Ishikawa (cell line): ENCODE measurements around the gene MYH9.

Source experiments
- CEBPB ChIP-seq: IDR thresholded peaks from 2 replicates; pipeline ENCODE4 v1.6.1; 2012
- CREB1 ChIP-seq: IDR thresholded peaks from 2 replicates; pipeline ENCODE4 v1.6.1; 2012; ENCODE audit warnings: low read depth
- EGR1 ChIP-seq: IDR thresholded peaks from 2 replicates; pipeline ENCODE4 v1.6.1; 2012
- EP300 ChIP-seq: IDR thresholded peaks from 2 replicates; pipeline ENCODE4 v1.6.1; 2012; ENCODE audit warnings: borderline replicate concordance
- FOXM1 ChIP-seq: IDR thresholded peaks from 2 replicates; pipeline ENCODE4 v1.6.1; 2012; ENCODE audit warnings: low read depth, borderline replicate concordance
- MAX ChIP-seq: IDR thresholded peaks from 2 replicates; pipeline ENCODE4 v1.6.1; 2012
- NFIC ChIP-seq: IDR thresholded peaks from 2 replicates; pipeline ENCODE4 v1.6.1; 2012
- RAD21 ChIP-seq: IDR thresholded peaks from 2 replicates; pipeline ENCODE4 v1.6.1; 2012; ENCODE audit warnings: low read depth
- TAF1 ChIP-seq: IDR thresholded peaks from 2 replicates; pipeline ENCODE4 v1.6.1; 2012; ENCODE audit warnings: low read depth, mild to moderate bottlenecking
- TCF12 ChIP-seq: IDR thresholded peaks from 2 replicates; pipeline ENCODE4 v1.6.1; 2012; ENCODE audit warnings: low read depth
- TEAD4 ChIP-seq: IDR thresholded peaks from 2 replicates; pipeline ENCODE4 v1.6.1; 2012
- USF1 ChIP-seq: IDR thresholded peaks from 2 replicates; pipeline ENCODE4 v1.6.1; 2012
- YY1 ChIP-seq: IDR thresholded peaks from 2 replicates; pipeline ENCODE4 v1.6.1; 2012; ENCODE audit warnings: low read depth
- ZBTB7A ChIP-seq: IDR thresholded peaks from 2 replicates; pipeline ENCODE4 v1.6.1; 2012; ENCODE audit warnings: low read depth
- TF ChIP-seq, protein P1 (sequence below): IDR thresholded peaks from 2 replicates; pipeline ENCODE4 v1.6.1; 2012; ENCODE audit warnings: low read depth, mild to moderate bottlenecking

MYH9 gene

GRCh38 chr22:36274531-36274930 is 113.2 kb downstream of the MYH9 start:
- no peak for TF ChIP-seq TAF1
- TF ChIP-seq YY1: no peak
- TF ChIP-seq EP300: no peak
- no peak for TF ChIP-seq FOXM1
- no peak for TF ChIP-seq ZBTB7A
- no peak for TF ChIP-seq CEBPB
- TF ChIP-seq USF1: no peak
- TF ChIP-seq RAD21: no peak
- no peak for TF ChIP-seq NFIC
- TF ChIP-seq, protein P1, sequence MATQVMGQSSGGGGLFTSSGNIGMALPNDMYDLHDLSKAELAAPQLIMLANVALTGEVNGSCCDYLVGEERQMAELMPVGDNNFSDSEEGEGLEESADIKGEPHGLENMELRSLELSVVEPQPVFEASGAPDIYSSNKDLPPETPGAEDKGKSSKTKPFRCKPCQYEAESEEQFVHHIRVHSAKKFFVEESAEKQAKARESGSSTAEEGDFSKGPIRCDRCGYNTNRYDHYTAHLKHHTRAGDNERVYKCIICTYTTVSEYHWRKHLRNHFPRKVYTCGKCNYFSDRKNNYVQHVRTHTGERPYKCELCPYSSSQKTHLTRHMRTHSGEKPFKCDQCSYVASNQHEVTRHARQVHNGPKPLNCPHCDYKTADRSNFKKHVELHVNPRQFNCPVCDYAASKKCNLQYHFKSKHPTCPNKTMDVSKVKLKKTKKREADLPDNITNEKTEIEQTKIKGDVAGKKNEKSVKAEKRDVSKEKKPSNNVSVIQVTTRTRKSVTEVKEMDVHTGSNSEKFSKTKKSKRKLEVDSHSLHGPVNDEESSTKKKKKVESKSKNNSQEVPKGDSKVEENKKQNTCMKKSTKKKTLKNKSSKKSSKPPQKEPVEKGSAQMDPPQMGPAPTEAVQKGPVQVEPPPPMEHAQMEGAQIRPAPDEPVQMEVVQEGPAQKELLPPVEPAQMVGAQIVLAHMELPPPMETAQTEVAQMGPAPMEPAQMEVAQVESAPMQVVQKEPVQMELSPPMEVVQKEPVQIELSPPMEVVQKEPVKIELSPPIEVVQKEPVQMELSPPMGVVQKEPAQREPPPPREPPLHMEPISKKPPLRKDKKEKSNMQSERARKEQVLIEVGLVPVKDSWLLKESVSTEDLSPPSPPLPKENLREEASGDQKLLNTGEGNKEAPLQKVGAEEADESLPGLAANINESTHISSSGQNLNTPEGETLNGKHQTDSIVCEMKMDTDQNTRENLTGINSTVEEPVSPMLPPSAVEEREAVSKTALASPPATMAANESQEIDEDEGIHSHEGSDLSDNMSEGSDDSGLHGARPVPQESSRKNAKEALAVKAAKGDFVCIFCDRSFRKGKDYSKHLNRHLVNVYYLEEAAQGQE: no peak
- TF ChIP-seq TCF12: no peak
- TF ChIP-seq EGR1: no peak
- no peak for TF ChIP-seq TEAD4
- no peak for TF ChIP-seq CREB1
- no peak for TF ChIP-seq MAX

DNA sequence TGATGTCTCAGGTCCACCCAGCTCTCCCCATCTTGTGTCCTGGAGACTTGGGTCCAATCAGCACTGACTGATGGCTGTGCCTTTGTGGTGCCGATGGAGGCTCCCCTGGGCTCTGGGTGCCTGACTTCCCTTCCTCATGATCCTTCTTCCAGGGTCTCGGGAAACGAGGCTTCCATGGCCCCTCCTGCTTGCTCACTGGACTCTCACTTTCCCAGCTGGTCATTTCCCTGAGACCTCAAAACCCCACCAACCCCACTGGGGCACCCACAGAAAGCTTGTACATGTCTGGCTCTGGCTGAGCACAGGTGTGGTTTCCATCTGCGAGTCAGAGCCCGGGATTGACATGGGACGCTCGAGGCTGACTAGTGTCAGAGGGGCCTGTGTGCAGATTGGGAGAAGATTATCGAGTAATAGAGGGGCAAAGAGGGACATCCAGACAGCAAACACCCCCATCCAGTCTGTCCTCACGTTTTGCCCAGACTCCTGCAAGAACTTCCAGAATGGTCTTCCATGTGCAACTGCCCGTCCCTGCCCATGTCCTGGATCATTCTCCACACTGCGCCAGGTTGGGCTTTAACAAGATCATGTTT is 119.8 kb downstream of the MYH9 start:
- no peak for TF ChIP-seq MAX
- no peak for TF ChIP-seq EP300
- no peak for TF ChIP-seq USF1
- TF ChIP-seq ZBTB7A: no peak
- TF ChIP-seq TCF12: no peak
- no peak for TF ChIP-seq TAF1
- no peak for TF ChIP-seq RAD21
- no peak for TF ChIP-seq EGR1
- TF ChIP-seq, protein P1: no peak
- no peak for TF ChIP-seq TEAD4
- no peak for TF ChIP-seq FOXM1
- no peak for TF ChIP-seq YY1
- no peak for TF ChIP-seq NFIC
- no peak for TF ChIP-seq CEBPB
- TF ChIP-seq CREB1: no peak

- TF ChIP-seq NFIC (no peak), CEBPB (no peak), FOXM1 (no peak), MAX (no peak), EP300 (no peak)
These were observed 120.7 kb downstream of the MYH9 start for GRCh38 chr22:36267058-36267457.

GRCh38 chr22:36259615-36260300 is 128.0 kb downstream of the MYH9 start:
- TF ChIP-seq EP300 (no peak), EGR1 (no peak), FOXM1 (no peak)
- TF ChIP-seq, protein P1: no peak
